HG03280 (cell line): ENCODE measurements around the gene LCN12.

Experiments used
- ATAC-seq: cut with Tn5 transposase; IDR thresholded peaks from one replicate; pipeline ENCODE4 v1.9.1; 2021; ENCODE audit warnings: mild to moderate bottlenecking, moderate library complexity; ENCODE audit not compliant: unreplicated experiment

The LCN12 gene

DNA sequence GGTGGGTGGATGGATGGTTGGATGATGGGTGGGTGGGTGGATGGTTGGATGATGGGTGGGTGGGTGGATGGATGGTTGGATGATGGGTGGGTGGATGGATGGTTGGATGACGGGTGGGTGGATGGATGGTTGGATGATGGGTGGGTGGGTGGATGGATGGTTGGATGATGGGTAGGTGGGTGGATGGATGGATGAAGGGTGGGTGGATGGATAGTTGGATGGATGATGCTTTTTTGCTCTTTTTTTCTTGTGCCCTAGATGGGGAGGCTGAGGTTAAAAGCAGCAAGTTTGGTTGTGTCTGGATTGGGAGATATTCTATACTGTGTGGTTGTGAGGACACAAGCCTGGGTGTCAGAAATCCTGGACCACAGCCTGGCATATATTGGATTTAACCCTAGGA, 5.4 kb downstream of the LCN12 start:
- no peak for ATAC-seq

DNA sequence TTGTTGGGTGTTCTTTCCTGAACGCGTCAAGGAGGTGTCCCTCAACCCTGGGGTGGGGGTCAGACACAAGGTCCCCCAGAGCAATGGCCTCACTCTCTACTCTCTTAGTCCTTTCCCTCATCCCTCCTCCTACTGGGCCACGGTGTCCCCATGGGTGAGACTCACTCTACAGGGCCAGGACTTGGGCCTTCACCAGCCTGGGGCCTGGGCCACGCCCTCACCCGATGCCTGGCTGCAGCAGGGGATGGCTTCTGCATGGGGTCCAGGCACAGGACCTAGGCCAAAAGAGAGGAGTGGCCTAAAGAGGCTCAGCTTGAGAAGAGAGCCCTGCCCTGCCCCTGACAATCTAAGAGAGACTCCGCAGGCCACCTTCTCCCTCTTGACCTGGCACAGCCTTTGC, 5.8 kb downstream of the LCN12 start:
- no peak for ATAC-seq

DNA sequence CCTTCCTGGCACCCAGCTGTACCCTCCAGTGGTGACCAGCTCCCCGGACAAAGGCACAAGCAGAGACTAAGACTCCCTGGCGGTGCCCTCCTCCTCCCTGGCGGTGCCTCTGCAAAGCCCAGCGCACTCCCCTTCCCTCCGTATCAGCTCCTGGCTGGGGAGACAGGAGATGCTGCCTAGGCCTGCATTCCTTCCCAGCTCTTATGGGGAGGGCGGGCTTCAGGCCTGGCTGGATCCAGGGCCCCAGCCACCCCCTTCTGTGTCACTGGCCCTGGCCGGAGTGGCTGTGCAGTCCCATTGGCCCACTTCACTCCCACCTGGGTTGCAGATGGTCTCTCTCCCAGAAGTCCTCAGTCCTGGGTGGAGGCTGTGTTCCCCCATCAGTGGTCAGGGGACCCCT, 6.4 kb downstream of the LCN12 start:
- no peak for ATAC-seq

DNA sequence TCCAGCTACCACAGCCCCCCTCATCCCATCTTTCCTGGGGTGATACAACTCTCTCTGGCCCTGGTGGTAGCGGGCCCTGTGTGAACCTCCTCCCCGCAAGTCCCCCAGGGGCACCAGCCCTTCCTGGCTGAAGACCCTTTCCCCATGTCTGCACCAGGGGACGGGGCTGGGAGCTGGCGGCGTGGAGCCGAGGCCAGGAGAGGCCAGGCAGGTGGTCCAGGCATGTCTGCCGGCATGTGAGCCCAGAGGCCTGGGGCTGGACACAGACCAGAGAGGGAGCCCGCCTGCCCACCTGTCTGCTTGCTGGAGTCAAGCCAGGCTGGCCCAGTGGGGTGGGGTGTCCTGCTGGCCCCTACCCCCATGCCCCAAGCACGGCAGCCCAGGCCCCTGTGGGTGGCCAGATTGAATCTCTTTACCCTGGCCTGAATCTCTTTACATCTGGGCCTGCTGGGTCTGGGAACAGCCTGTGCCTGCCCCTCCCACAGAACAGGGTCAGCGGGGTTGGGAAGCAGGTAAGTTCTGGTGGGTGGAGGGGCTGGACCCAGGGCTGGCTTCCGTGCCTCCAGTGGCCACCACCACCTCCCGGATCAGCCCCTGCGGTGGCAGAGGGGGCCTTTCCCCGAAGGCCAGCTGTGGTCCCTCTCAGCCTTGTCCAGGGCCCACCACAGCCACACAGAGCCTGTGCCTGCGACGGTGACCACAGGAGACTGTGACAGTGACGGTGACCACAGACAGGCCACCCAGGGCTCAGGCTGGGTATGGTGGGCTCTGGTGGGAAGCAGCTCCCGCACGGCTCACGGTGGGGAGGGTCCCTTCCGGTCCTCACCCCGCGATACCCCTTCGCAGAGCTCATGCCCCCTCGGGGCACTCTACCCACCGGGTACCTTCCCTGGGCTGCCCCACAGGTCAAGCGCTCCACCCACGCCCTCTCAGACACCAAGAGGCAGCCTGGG, 7.1 kb downstream of the LCN12 start:
- ATAC-seq = no peak

- no peak for ATAC-seq
Measured at GRCh38 chr9:136960212-136960937, 8.3 kb downstream of the LCN12 start.

GRCh38 chr9:136960938-136961275, 8.8 kb downstream of the LCN12 start:
- ATAC-seq = no peak

GRCh38 chr9:136961279-136962065, 9.4 kb downstream of the LCN12 start:
- no peak for ATAC-seq

DNA sequence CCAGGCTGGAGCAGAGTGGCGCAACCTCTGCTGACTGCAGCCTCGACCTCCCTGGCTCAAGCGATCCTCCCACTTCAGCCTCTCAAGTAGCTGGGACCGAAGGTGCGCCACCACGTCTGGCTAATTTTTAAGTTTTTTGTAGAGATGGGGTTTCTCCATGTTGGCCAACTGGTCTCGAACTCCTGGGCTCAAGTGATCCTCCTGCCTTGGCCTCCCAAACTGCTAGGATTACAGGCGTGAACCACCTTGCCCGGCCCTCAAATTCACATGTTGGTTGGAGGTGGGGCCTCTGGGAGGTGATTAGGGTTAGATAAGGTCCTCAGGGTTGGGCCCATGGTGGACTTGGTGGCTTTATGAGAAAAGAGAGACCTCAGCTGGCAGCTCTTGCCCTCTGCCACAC, 10.1 kb downstream of the LCN12 start:
- ATAC-seq = no peak

- ATAC-seq = no peak
Measured at GRCh38 chr9:136962701-136963248, 10.7 kb downstream of the LCN12 start.

DNA sequence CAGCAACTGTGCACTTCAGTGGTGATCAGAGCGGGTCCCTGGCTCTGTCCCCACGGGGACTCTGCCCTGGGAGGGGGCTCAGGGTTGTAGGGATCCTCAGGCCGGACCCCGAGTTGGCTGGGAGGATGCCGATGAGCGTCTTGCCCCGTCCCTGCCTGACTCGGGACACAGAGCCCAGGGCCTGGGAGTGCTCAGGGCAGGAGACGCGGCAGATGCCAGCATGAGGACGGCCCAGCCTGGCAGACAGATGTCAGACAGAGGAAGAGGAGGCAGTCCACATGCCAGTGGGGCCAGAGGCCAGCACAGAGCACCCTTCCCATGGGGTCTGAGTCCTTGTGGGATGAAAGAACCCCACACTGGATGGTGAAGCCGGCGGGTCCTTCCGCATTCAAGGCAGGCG, 11.3 kb downstream of the LCN12 start:
- ATAC-seq = no peak

DNA sequence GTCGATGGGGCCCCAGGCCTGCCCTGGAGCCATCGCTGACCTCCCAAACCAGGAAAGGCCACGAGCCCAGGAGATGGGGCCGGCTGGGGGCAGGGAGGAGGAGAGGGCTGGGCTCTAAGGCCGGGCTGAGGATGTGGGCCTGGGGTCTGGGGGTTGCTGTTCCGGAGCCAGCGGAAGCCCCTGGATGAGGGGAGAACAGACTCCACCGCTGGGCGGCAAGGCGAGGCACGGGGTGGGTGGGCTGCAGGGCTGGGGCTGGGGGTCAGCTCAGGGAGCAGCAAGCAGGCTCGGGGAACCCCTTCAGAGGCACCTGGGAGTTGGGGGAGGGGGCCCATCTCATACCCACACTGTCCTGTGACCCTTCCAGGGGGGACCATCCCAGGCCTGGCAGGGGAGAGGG, 11.7 kb downstream of the LCN12 start:
- no peak for ATAC-seq

GRCh38 chr9:136964171-136964689, 12.2 kb downstream of the LCN12 start:
- no peak for ATAC-seq

DNA sequence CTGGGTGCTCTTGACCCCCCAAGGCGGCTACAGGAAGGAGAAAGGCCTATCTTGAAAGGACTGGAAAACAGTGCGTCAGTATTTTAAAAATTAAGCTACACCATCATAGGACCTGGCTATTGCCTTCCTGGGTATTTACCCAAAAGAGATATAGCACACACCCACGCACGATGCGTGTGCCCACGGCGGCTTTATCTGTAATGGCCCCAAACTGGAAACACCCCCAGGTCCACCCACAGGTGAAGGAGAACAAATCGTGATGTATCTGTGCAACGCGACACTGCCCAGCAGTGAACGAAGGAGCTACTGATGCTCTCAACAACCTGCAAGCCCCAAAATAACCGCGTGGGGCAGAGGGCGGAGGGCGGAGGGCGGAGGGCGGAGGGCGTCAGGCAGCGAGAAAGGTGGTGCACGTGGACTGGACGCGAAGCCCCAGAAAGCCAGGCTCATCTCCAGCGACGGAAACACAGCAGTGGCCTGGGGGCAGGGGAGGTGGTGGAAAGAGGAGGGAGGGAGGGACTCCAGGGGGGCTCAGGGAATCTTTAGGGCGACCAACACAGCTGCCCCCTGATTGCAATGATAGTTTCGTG, 12.9 kb downstream of the LCN12 start:
- no peak for ATAC-seq

- no peak for ATAC-seq
Measured at GRCh38 chr9:136965771-136966484, 13.9 kb downstream of the LCN12 start.

- ATAC-seq = no peak
Measured at GRCh38 chr9:136968333-136969127, 16.5 kb downstream of the LCN12 start.

- no peak for ATAC-seq
Measured at GRCh38 chr9:136969150-136969549, 17.1 kb downstream of the LCN12 start.

DNA sequence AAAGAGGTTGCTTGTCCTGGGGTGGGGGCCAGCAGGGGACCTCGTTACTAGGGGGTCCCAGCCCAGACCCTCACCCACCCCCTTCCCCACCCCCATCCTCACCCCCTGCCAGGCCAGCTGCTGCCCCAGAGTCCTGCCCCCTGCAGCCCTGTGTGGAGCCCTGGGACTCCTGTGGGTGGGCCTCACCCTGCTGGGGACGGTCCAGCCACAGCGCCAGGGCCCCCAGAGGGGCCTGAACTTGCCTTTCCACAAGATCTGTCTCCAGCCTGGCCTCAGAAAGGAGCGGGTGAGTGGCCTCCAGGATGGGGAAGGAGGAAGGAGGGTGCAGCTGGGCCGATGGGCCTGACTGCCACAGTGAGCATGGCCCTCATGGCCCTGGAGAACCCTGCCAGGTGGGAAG, 17.7 kb downstream of the LCN12 start:
- no peak for ATAC-seq

DNA sequence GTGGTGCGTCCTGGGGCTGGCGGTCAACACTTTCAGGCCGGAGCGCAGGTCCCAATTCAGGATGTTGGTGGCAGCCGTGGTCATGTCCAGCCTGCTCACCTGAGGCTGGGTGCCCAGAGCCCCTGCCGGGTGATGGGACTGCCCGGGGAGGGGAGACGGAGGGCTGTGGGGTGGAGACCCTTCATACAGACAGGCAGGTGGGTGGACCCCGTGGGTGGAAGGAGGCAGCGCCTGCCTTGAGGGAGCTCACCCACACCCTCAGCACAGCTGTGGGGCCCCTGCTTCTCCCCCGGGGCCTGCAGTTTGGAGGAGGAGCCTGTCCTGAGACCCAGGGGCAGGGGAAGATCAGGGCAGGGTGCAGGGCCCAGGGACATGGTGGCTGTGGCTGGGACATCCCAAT, 18.3 kb downstream of the LCN12 start:
- no peak for ATAC-seq

GRCh38 chr9:136971746-136972145, 19.7 kb downstream of the LCN12 start:
- ATAC-seq = no peak
